Measurements from ENCODE around the gene B3GNT9.

B3GNT9 gene

GRCh38 chr16:67167588-67167987 lies 16.8 kb upstream of the B3GNT9 start:
- TF ChIP-seq CREB1 (IDR thresholded peaks at IDR 0.05; ENCODE audit: low read depth) (no peak), FOXM1 (IDR thresholded peaks at IDR 0.05; ENCODE audit: borderline replicate concordance, low read depth) (no peak), NFIC (IDR thresholded peaks at IDR 0.05) (no peak), USF1 (IDR thresholded peaks at IDR 0.05) (no peak), YY1 (IDR thresholded peaks at IDR 0.05; ENCODE audit: low read depth) (no peak), EGR1 (IDR thresholded peaks at IDR 0.05) (no peak)

GRCh38 chr16:67166598-67167168 lies 15.9 kb upstream of the B3GNT9 start:
- TF ChIP-seq RAD21 (IDR thresholded peaks at IDR 0.05; ENCODE audit: low read depth) (no peak), NFIC (IDR thresholded peaks at IDR 0.05) (no peak), TEAD4 (IDR thresholded peaks at IDR 0.05) (no peak), MAX (IDR thresholded peaks at IDR 0.05) (no peak), CEBPB (IDR thresholded peaks at IDR 0.05) (no peak), REST (IDR thresholded peaks at IDR 0.05; ENCODE audit: low read depth) (no peak), USF1 (IDR thresholded peaks at IDR 0.05) (no peak), ZBTB7A (IDR thresholded peaks at IDR 0.05; ENCODE audit: low read depth) (no peak), YY1 (IDR thresholded peaks at IDR 0.05; ENCODE audit: low read depth) (no peak), CREB1 (IDR thresholded peaks at IDR 0.05; ENCODE audit: low read depth) (no peak), EP300 (IDR thresholded peaks at IDR 0.05; ENCODE audit: borderline replicate concordance) (no peak), TAF1 (IDR thresholded peaks at IDR 0.05; ENCODE audit: low read depth) (no peak), FOXM1 (IDR thresholded peaks at IDR 0.05; ENCODE audit: borderline replicate concordance, low read depth) (no peak), TCF12 (IDR thresholded peaks at IDR 0.05; ENCODE audit: low read depth) (no peak), EGR1 (IDR thresholded peaks at IDR 0.05) (no peak)

GRCh38 chr16:67166110-67166547 lies 15.3 kb upstream of the B3GNT9 start:
- no peak for TF ChIP-seq TAF1 (IDR thresholded peaks at IDR 0.05; ENCODE audit: low read depth)
- TF ChIP-seq REST (IDR thresholded peaks at IDR 0.05; ENCODE audit: low read depth), result no peak
- no peak for TF ChIP-seq NFIC (IDR thresholded peaks at IDR 0.05)
- no peak for TF ChIP-seq YY1 (IDR thresholded peaks at IDR 0.05; ENCODE audit: low read depth)
- no peak for TF ChIP-seq CEBPB (IDR thresholded peaks at IDR 0.05)

GRCh38 chr16:67165121-67166078 lies 14.6 kb upstream of the B3GNT9 start:
- TF ChIP-seq TCF12 (IDR thresholded peaks at IDR 0.05; ENCODE audit: low read depth), result no peak
- no peak for TF ChIP-seq TEAD4 (IDR thresholded peaks at IDR 0.05)
- TF ChIP-seq YY1 (IDR thresholded peaks at IDR 0.05; ENCODE audit: low read depth), result no peak
- no peak for TF ChIP-seq REST (IDR thresholded peaks at IDR 0.05; ENCODE audit: low read depth)
- TF ChIP-seq CREB1 (IDR thresholded peaks at IDR 0.05; ENCODE audit: low read depth), result no peak
- no peak for TF ChIP-seq EP300 (IDR thresholded peaks at IDR 0.05; ENCODE audit: borderline replicate concordance)
- TF ChIP-seq EGR1 (IDR thresholded peaks at IDR 0.05), result no peak
